Measurements from ENCODE around the gene TMEM190.

DNA sequence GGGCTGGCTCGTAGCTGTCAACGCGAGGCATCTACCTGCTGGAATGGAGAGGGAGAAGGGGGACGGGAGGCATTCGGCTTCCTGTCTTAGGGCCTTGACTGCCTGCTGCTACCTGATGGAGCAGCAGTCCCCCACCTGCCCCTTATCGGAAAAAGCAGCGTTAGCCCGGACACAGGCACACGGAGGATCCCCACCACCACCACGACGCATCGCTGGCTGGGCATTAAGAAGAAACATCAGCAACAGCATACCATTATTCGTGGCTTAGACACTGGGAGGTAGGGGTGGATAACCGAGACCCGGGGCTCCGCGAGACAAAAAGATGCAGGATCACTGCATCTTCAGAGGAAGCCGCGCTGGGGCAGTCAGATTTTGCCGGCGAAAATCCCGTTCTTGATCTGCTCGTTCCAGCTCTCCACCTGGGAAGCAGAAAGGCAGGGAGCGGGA, 23.2 kb upstream of the TMEM190 start:
- TF ChIP-seq, protein P1, sequence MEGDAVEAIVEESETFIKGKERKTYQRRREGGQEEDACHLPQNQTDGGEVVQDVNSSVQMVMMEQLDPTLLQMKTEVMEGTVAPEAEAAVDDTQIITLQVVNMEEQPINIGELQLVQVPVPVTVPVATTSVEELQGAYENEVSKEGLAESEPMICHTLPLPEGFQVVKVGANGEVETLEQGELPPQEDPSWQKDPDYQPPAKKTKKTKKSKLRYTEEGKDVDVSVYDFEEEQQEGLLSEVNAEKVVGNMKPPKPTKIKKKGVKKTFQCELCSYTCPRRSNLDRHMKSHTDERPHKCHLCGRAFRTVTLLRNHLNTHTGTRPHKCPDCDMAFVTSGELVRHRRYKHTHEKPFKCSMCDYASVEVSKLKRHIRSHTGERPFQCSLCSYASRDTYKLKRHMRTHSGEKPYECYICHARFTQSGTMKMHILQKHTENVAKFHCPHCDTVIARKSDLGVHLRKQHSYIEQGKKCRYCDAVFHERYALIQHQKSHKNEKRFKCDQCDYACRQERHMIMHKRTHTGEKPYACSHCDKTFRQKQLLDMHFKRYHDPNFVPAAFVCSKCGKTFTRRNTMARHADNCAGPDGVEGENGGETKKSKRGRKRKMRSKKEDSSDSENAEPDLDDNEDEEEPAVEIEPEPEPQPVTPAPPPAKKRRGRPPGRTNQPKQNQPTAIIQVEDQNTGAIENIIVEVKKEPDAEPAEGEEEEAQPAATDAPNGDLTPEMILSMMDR (IDR thresholded peaks at IDR 0.05): no peak
- TF ChIP-seq POLR2A (IDR thresholded peaks at IDR 0.05): no peak
